HCT116 (cell line): ENCODE results near the gene RPRD1B. TPM values are rescaled to one million over a fixed set of nuclear protein-coding genes. Genes with fewer than 3 reads are reported as not detected.

Experiments
- ATAC-seq: fragments of 200-7000 bp; cut with Tn5 transposase; 2 replicates; pipeline ENCODE4 v1.9.1; 2020; ENCODE audit warnings: mild to moderate bottlenecking, moderate library complexity
- BruUV-seq: library from RNA; stranded (reverse); fragments of 400-500 nt; replicated peaks from 2 replicates; lab custom pipeline; 2021; lab: Mats Ljungman, UMichigan
- CTCF ChIA-PET: fragments of 300-600 bp; sonication (Branson Sonifier 250); formaldehyde crosslinking; loops from one replicate; lab custom pipeline; 2021; ENCODE audit warnings: antibody characterized with exemption; lab: Charles Lee
- POLR2A ChIA-PET: fragments of 300-600, 350-600 bp; sonication (Branson Sonifier 250); formaldehyde crosslinking; loops from one replicate; lab custom pipeline; 2021; ENCODE audit warnings: antibody characterized with exemption; lab: Charles Lee
- RAD21 ChIA-PET, 2 experiments: fragments of 300-600 bp; sonication (Branson Sonifier 250); formaldehyde crosslinking; loops; one replicate each; lab custom pipeline; 2023; ENCODE audit warnings: low total read pairs in 2 of 2; ENCODE audit not compliant: uncharacterized antibody in 2 of 2, unreplicated experiment in 2 of 2, low non-redundant PET in 1 of 2; lab: Charles Lee
- DNase-seq: peaks from one replicate; pipeline ENCODE4 v3.0.0-alpha.2; 2010; ENCODE audit warnings: low read depth, low spot score
- H2AFZ ChIP-seq: fragments of 200-600 bp; shearing (Covaris generic), sonication (generic); 2 replicates; pipeline ENCODE4 v1.6.1; 2017; ENCODE audit warnings: low read depth, mixed run types, mixed read lengths, antibody characterized with exemption, low read length; ENCODE audit not compliant: poor library complexity, severe bottlenecking
- H3K27ac ChIP-seq: 2 replicates; pipeline ENCODE4 v1.5.1; 2012; ENCODE audit warnings: low read depth, low read length
- H3K27me3 ChIP-seq: fragments of 200-600 bp; sonication (generic); 2 replicates; pipeline ENCODE4 v1.6.1; 2016; ENCODE audit warnings: mixed run types, low read length, mixed read lengths; ENCODE audit not compliant: insufficient read depth
- H3K36me3 ChIP-seq, 2 experiments: fragments of 200-500 bp in 1 of 2; fragments of 200-600 bp in 1 of 2; sonication (Bioruptor generic) in 1 of 2; sonication (generic) in 1 of 2; 2 replicates each; pipeline versions ENCODE4 v1.5.1 to v1.6.1; 2014 to 2016; ENCODE audit warnings: low read length in 2 of 2, inconsistent platforms in 1 of 2, mixed read lengths in 1 of 2, mixed run types in 1 of 2; ENCODE audit not compliant: insufficient read depth in 2 of 2, control insufficient read depth in 1 of 2
- H3K4me1 ChIP-seq, 2 experiments: fragments of 200-600 bp in 1 of 2; sonication (generic) in 1 of 2; 2 replicates each; pipeline versions ENCODE4 v1.5.1 to v1.6.1; 2012 to 2017; ENCODE audit warnings: low read length in 2 of 2, inconsistent platforms in 1 of 2, mild to moderate bottlenecking in 1 of 2, mixed read lengths in 1 of 2, mixed run types in 1 of 2, moderate library complexity in 1 of 2; ENCODE audit not compliant: insufficient read depth in 2 of 2, control insufficient read depth in 1 of 2
- H3K4me2 ChIP-seq: fragments of 200-600 bp; sonication (generic); 2 replicates; pipeline ENCODE4 v1.6.1; 2017; ENCODE audit warnings: mixed run types, low read length, mixed read lengths
- H3K4me3 ChIP-seq, 2 experiments: fragments of 200-600 bp in 1 of 2; sonication (generic) in 1 of 2; replicated peaks in 1 of 2; 2 replicates each; pipeline ENCODE4 v1.5.1; 2011 to 2016; ENCODE audit warnings: low read length in 2 of 2, control low read depth in 1 of 2, low read depth in 1 of 2, mild to moderate bottlenecking in 1 of 2, mixed read lengths in 1 of 2, mixed run types in 1 of 2
- H3K79me2 ChIP-seq: fragments of 200-600 bp; sonication (generic); 2 replicates; pipeline ENCODE4 v1.6.1; 2017; ENCODE audit warnings: mild to moderate bottlenecking, mixed run types, low read length, moderate library complexity, mixed read lengths; ENCODE audit not compliant: insufficient read depth
- H3K9ac ChIP-seq: fragments of 200-600 bp; sonication (generic); 2 replicates; pipeline ENCODE4 v1.6.1; 2016; ENCODE audit warnings: low read length, mixed read lengths
- H3K9me2 ChIP-seq: fragments of 200-600 bp; sonication (generic), shearing (Covaris generic); 2 replicates; pipeline ENCODE4 v1.6.1; 2017; ENCODE audit warnings: mixed run types, mild to moderate bottlenecking, moderate library complexity; ENCODE audit not compliant: insufficient read depth
- H3K9me3 ChIP-seq, 2 experiments: fragments of 200-500 bp in 1 of 2; fragments of 200-600 bp in 1 of 2; sonication (Bioruptor generic) in 1 of 2; sonication (generic) in 1 of 2; 2 replicates each; pipeline ENCODE4 v1.6.1; 2014 to 2017; ENCODE audit warnings: low read length in 2 of 2, mixed read lengths in 2 of 2, inconsistent platforms in 1 of 2, low read depth in 1 of 2, mild to moderate bottlenecking in 1 of 2, mixed run types in 1 of 2, moderate library complexity in 1 of 2; ENCODE audit not compliant: control insufficient read depth in 1 of 2, insufficient read depth in 1 of 2
- H4K20me1 ChIP-seq: fragments of 200-600 bp; sonication (generic), shearing (Covaris generic); 2 replicates; pipeline ENCODE4 v1.6.1; 2017; ENCODE audit warnings: mixed run types, mild to moderate bottlenecking, moderate library complexity; ENCODE audit not compliant: insufficient read depth
- CBX3 ChIP-seq: IDR thresholded peaks from 2 replicates; pipeline ENCODE4 v1.6.1; 2012; ENCODE audit warnings: low read depth
- CTCF ChIP-seq, 3 experiments: fragments of 200-600 bp in 1 of 3; sonication (generic) in 1 of 3; IDR thresholded peaks in 2 of 3; conservative IDR thresholded peaks in 1 of 3; 2 replicates each; pipeline ENCODE4 v1.5.1; 2012 to 2017; ENCODE audit warnings: low read depth in 2 of 3, low read length in 2 of 3, antibody characterized with exemption in 1 of 3, borderline replicate concordance in 1 of 3, control low read depth in 1 of 3, mild to moderate bottlenecking in 1 of 3, mixed read lengths in 1 of 3, mixed run types in 1 of 3, moderate library complexity in 1 of 3; ENCODE audit not compliant: insufficient read depth in 1 of 3
- EGR1 ChIP-seq: IDR thresholded peaks from 2 replicates; pipeline ENCODE4 v1.6.1; 2012; ENCODE audit warnings: low read depth
- ELF1 ChIP-seq: IDR thresholded peaks from 2 replicates; pipeline ENCODE4 v1.6.1; 2012; ENCODE audit warnings: low read depth, borderline replicate concordance
- EZH2phosphoT487 ChIP-seq: fragments of 200-600 bp; IDR thresholded peaks from 2 replicates; pipeline ENCODE4 v1.6.1; 2018; ENCODE audit warnings: antibody characterized with exemption, borderline replicate concordance
- FOSL1 ChIP-seq: IDR thresholded peaks from 2 replicates; pipeline ENCODE4 v1.6.1; 2012; ENCODE audit warnings: low read depth
- POLR2A ChIP-seq: IDR thresholded peaks from 2 replicates; pipeline ENCODE4 v1.7.0; 2011; ENCODE audit warnings: borderline replicate concordance; ENCODE audit not compliant: insufficient read depth, insufficient read length; ENCODE audit errors: extremely low read depth
- POLR2AphosphoS5 ChIP-seq: IDR thresholded peaks from 2 replicates; pipeline ENCODE4 v1.6.1; 2011; ENCODE audit warnings: mild to moderate bottlenecking, low read depth, low read length, moderate library complexity
- RAD21 ChIP-seq: IDR thresholded peaks from 2 replicates; pipeline ENCODE4 v1.6.1; 2012; ENCODE audit warnings: low read depth, mild to moderate bottlenecking
- SIN3A ChIP-seq: IDR thresholded peaks from 2 replicates; pipeline ENCODE4 v1.6.1; 2012; ENCODE audit warnings: low read depth
- SP1 ChIP-seq: IDR thresholded peaks from 2 replicates; pipeline ENCODE4 v1.6.1; 2012; ENCODE audit warnings: low read depth
- SRF ChIP-seq: IDR thresholded peaks from 2 replicates; pipeline ENCODE4 v1.6.1; 2012; ENCODE audit warnings: low read depth
- TCF7L2 ChIP-seq: IDR thresholded peaks from 2 replicates; pipeline ENCODE4 v1.7.0; 2011; ENCODE audit warnings: borderline replicate concordance, inconsistent platforms; ENCODE audit not compliant: insufficient read depth, insufficient read length; ENCODE audit errors: extremely low read depth
- YY1 ChIP-seq: IDR thresholded peaks from 2 replicates; pipeline ENCODE4 v1.6.1; 2011; ENCODE audit warnings: low read length, low read depth, moderate library complexity, mild to moderate bottlenecking; ENCODE audit not compliant: insufficient replicate concordance; ENCODE audit errors: extremely low read depth
- ZBTB33 ChIP-seq: IDR thresholded peaks from 2 replicates; pipeline ENCODE4 v1.6.1; 2011; ENCODE audit warnings: mild to moderate bottlenecking, low read length, moderate library complexity; ENCODE audit not compliant: insufficient replicate concordance; ENCODE audit errors: extremely low read depth
- ZFX ChIP-seq: fragments of 450-650 bp; IDR thresholded peaks from 2 replicates; pipeline ENCODE4 v1.6.1; 2017
- ZNF274 ChIP-seq: fragments of 200-500 bp; sonication (Bioruptor generic); IDR thresholded peaks from 2 replicates; pipeline ENCODE4 v1.6.1; 2014; ENCODE audit warnings: mild to moderate bottlenecking, low read depth, low read length, inconsistent platforms
- intact Hi-C: fragments of 100-400 bp; cut with micrococcal nuclease; formaldehyde crosslinking; loops from 2 replicates; pipeline ENCODE4 v1.10.0; 2022
- total RNA-seq: library from RNA; stranded (reverse); gene quantifications from one replicate; pipeline ENCODE4 v1.2.1, GENCODE V29; 2021; ENCODE audit not compliant: unreplicated experiment
- TF ChIP-seq, protein P1 (sequence below): IDR thresholded peaks from 2 replicates; pipeline ENCODE4 v1.6.1; 2012
- TF ChIP-seq, protein P2 (sequence below): IDR thresholded peaks from 2 replicates; pipeline ENCODE4 v1.6.1; 2012

Gene RPRD1B
- total RNA-seq, 1 experiment from 2014 or later: 30.7 TPM

GRCh38 chr20:38001173-38001875 lies 32.2 kb upstream of the RPRD1B start:
- POLR2A ChIA-PET: no interaction called here
- no peak for ATAC-seq
- BruUV-seq: no TSS peak

More at GRCh38 chr20:38001173-38001875, 32.2 kb upstream of the RPRD1B start:
- Histone ChIP-seq H3K27me3 (no peaks in the 10 kb centered on the region), H3K9ac (no peak overlapping the region), H3K4me1 (no peaks in the 10 kb centered on the region), H3K9me2 (no peaks in the 10 kb centered on the region), H3K4me2 (no peak overlapping the region), H3K27ac (no peak overlapping the region), H3K4me3 (no peak overlapping the region), H4K20me1 (peaks cover 5% of the 10 kb centered on the region; the same call in 1 of the 2 replicates), H3K9me3 (no peaks in the 10 kb centered on the region), H3K79me2 (peaks cover 13% of the 10 kb centered on the region; the same call in 1 of the 2 replicates), H2AFZ (no peak overlapping the region), H3K36me3 (peaks cover 36 to 51% of the 10 kb centered on the region in 2 experiments)
- ChIA-PET CTCF (no interaction called here), RAD21 (no interaction called here)
- DNase-seq: no peak
- intact Hi-C loops: no loop called here
- TF ChIP-seq FOSL1 (no peak), ELF1 (no peak), SP1 (no peak), CBX3 (no peak), ZFX (no peak), ZBTB33 (no peak), ZNF274 (no peak), SRF (no peak), RAD21 (no peak), POLR2A (no peak), SIN3A (no peak), TCF7L2 (no peak), EGR1 (no peak), EZH2phosphoT487 (no peak), POLR2AphosphoS5 (no peak), YY1 (no peak), CTCF (IDR thresholded peaks at IDR 0.05 in 2 of 3, conservative IDR thresholded peaks at IDR 0.05 in 1 of 3; ENCODE audit: borderline replicate concordance in 1 of 3, insufficient read depth in 1 of 3, low read depth in 2 of 3, low read length in 2 of 3) (no peak)
- TF ChIP-seq, protein P1, sequence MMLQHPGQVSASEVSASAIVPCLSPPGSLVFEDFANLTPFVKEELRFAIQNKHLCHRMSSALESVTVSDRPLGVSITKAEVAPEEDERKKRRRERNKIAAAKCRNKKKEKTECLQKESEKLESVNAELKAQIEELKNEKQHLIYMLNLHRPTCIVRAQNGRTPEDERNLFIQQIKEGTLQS: no peak
- TF ChIP-seq, protein P2, sequence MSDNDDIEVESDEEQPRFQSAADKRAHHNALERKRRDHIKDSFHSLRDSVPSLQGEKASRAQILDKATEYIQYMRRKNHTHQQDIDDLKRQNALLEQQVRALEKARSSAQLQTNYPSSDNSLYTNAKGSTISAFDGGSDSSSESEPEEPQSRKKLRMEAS: no peak
